SIG-M5 (cell line): ENCODE results near the gene IL22RA1.

Experiments used
- DNase-seq: peaks from one replicate; lab custom pipeline; 2025; lab: John Stamatoyannopoulos, UW

IL22RA1 gene

DNA sequence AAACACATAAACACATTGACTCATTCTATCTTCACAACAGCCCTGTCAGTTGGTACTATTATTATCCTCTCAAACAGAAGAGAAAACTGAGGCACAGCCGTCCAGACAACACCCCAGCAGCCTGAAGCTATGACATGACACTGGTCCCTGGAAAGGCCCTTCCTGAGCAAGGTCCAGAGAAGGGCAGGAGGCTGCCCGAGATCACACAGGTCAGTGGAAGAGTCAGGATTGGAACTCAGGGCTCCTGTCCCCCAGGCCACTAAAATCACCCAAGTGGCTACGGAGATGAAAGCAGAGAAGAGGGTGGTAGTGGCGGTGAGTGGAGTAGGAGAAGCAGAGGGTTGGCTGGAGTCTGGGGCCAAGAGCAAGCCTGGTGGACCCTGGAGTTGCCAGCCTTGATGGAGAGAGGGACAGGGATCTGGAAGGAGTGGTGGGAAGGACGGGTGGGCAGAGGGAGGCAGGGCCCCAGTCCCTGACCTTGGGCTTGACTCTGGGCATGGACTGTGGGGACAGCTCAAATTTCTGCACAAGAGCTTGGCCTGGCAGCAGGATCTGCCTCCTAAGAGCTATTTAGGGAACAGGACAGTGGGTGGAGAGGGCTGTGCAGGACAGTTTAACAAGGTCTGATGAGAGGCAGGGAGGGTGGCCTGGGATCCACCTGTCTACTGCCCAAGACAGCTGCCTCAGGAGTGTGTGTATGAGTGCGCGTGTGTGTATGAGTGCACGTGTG is 46.8 kb downstream of the IL22RA1 start:
- DNase-seq, result no peak

DNA sequence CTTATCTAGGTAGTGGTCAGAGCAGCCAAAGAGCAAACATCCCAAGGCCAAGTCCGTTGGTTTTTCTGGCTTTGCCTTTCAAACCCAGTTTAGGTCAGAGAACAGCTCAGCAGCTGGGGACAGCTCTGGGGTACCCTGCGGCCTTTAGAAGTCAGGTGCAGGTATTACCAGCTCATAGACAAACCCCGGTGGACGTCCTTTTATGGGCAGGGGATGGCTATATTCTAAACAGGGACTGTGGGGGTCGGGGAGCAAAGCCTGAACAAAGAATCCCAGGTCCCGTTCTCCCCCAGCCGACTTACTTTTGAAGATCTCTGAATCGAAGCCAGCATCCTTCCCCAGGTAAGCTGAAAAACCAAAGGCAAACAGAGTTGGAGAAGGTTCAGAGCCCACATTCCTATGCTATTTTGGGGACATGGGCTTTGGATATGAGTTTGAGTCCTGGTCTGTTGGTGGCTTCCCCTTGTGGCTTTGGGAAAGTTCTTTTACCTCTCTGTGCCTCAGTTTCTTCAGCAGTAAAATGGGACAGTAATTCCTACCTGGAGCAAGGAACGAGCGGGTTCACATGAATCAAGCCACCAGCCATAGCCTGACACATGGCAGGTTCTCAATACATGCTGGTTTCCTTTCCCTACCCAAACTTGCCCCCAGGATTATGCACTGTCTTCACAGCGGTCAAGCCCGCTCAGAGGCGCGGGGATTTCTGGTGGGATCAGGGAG is 47.6 kb downstream of the IL22RA1 start:
- no peak for DNase-seq

DNA sequence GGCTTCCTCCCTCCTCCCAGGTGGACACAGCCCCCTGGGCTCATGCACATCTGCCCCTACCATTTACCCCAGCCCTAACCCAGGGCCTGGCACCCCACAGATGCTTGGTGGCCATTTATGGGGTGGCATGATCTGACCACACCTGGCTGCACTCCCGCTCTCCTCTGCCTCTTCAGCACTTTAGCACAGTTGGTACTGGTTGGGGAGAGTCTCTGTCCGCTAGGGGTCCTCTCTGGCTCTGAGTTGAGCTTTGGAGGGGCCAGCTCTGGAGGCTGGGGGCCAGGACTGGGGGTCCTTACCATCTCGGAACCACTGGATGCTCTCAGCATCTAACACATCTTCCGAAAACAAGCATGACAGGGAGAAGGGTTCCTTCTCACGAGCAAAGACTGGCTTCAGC is 48.4 kb downstream of the IL22RA1 start:
- DNase-seq, result no peak

DNA sequence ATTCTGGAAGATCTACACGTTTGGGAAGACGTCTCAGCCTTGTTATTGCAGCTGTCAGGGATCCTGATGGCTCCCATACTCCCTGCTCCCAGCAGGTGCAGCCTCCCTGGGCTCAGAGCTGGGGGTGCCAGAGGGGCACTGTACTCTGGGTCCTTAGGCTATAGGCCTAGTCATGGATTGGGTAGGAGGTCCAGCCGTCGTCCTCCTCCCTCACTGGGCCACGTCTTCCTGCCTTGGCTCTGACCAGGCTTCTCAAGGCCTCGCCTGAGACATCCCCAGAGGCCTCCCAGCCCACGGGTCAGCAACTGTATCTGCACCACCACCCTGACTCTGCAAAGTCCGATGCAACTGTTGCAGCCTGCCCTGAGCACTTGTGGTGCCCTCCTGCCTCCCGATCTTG is 49.2 kb downstream of the IL22RA1 start:
- DNase-seq, result no peak

DNA sequence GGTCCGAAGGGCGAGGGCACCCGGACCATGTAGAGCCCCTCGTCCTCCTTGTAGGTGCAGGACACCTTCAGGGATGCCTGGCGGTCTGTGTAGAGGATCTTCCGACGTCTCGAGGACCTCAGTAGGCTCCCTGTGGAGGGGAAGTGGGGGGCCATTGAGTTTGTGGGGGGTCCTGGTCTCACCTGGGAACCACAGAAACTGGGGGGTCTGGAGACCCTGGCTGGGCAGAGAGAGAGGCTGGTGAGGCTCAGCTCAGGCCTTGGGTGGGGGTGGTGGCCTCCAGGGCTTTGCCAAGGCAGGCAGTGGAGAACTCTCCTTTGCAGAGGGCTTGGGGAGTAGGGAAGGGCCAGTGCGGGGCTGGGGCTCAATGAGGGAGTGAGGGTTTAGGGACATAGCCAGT is 50.0 kb downstream of the IL22RA1 start:
- no peak for DNase-seq

DNA sequence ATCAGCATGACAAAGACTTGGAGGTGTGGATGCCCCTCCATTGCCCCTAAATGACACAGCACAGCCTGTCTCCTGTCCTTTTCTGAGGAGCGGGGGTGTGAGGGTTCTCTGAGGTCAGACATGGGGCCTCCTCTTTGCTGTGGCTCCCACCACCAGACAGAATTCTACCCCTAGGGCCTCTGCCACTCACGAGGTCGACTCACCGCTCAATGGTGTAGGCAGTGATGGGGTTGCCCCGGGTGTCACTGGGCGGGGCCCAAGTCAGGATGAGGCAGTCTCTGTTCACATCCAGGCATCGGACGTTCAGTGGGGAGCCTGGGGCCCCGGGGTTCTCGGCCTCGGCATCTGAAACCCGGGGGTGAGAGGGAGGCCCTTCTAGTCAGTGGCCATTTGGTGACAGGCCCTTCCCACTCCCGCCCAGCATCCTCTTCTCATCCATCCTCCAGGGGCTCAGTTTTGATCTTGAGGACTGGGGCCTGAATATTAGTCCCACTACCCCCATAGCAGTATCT is 50.9 kb downstream of the IL22RA1 start:
- no peak for DNase-seq

DNA sequence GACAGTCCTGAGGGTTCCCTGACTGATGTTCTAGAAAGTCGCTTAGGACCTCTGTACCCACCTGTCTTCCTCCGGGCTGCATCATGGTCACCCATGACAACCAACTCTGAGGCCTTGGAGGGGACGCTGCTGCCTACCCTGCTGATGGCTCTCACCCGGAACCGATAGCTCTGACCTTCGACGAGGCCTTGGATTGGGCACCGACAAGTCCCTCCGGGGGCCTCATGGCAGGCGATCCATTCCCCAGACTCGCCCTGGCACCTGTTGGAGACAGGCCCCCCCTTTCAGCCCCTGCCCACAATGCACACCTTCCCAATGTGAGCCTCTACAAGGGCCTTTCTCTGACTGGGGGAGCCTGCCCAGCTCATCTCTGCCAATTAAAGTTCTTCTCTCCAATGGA is 52.2 kb downstream of the IL22RA1 start:
- DNase-seq, result no peak

DNA sequence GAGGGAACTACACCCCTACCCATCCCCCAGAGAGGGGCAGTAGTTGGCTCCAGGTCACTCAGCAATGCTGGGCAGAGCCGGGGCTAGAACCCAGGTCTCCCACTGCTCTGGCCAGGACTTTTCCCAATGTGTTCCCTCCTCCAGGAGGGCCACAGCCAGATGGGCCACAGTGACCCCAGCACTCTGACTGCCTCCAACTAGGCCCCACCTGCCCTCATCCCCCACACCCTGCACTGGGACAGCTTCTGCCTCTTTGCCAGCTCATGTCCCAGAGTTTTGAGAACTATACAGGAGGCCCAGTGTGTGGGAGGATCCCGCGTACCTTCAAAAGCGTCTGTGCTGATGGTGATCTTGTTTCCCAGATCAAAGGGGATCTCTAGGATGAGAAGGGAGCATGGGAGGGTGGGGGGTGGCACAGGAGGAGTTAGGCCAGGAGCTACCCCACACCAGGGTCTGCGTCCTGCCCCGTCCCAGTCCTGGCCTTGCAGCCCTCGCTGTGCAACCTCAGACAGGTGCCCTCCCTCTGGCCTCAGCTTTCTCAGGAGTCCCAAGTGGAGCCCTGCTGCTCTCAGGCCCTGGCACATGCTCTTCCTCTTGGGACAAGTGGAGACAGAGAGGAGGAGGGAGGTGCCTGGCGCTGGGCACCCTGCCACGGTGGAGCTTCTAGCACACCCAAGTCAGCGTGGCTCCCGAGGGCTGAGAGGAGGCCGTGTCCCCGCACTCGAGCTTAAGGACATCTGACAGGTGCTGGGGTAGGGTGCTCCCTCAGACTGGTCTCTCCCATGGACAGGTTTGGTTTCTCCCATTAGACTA is 53.0 kb downstream of the IL22RA1 start:
- no peak for DNase-seq

DNA sequence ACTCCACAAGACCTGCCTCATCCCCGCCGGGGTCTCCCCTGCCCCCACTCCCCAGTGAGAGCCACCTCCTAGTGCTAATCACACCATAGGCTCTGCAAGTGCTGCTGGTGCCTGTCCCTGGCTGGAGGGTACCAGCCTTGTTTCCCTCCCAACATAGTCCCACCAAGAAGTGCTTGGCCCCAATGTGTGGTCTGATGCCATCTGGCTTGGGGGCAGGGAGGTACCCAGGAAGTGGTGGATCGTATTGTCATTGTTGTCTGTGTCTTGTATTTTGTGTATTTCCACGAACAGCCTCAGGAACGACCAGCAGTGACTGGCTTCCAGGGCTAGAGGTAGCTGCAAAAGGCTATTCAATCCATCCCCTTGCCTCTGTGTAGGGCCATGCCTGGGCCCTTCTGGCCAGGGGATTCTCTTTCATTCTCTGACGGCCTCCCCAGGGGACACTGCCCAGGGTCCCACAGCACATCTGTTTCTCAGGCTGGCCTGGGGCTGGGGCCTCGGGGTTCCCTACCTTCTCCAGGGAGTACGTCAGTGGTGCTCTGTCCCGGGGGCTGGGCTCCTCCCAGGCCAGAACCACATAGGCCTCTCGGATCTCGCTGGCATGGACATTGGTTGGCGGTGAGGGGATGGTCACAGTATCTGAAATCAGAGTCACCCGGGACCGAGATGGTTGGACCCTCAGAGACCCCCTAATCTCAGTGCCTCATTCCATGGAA is 53.8 kb downstream of the IL22RA1 start:
- no peak for DNase-seq

DNA sequence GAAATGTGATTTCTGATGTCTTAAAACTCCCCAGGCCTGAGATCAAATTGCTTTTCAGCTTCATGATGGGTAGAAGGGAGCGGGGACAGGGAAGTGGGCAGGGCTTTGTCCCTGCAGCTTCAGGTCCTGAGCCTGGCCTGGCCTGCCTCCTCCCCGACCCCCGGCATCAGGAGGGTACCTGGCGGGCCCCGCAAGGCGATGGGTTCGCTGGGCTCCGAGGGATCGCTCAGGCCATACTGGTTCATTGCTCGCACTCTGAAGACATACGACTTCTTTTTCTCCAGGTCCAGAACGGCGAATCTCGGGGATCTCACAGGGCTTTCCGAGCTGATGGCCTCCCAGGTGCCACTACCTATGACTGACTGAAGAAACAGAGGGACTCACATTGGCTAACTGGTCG is 56.5 kb downstream of the IL22RA1 start:
- no peak for DNase-seq

DNA sequence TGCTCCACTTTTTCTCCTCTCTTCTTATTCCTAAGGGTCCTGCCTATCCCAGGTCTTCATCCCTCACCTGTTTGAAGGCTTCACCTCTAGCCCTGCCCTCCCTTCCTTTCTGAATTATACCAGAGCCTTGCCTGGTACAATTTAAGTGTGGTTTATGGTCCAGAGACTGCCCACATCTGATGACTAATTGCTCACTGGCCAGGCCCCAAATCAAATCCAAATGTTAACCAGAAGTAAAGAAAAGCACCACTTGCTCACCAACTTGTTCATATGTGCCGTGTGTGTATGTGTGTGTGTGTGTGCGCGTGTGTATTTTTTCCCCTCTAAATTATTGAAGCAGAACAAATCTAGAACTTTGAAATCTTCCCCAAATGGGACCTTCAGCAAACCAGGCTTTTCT is 57.4 kb downstream of the IL22RA1 start:
- DNase-seq, result no peak

DNA sequence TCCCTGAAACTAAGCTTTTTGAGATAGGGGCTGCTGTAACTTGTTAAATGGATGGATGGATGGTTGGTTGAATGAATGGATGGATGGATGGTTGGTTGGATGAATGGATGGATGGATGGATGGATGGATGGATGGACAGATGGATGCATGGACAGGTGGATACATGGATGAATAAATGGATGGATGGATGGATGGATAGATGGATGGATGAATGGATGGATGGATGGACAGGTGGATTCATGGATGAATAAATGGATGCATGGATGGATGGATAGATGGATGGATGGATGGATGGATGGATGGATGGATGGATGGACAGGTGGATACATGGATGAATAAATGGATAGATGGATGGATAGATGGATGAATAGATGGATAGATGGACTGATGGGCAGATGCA is 57.9 kb downstream of the IL22RA1 start:
- no peak for DNase-seq

DNA sequence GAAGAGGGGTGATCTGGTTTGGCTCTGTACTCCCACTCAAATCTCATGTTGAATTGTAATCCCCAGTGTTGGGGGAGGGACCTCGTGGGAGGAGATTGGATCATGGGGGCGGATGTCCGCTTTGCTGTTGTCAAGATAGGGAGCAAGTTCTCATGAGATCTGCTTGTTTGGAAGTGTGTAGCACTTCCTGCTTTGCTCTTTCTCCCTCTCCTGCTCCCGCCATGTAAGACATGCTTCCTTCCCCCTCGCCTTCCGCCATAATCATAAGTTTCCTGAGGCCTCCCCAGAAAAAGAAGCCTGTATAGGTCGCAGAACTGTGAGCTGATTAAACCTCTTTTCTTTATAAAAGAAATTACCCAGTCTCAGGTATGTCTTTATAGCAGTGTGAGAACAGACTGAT is 58.9 kb downstream of the IL22RA1 start:
- DNase-seq, result no peak

DNA sequence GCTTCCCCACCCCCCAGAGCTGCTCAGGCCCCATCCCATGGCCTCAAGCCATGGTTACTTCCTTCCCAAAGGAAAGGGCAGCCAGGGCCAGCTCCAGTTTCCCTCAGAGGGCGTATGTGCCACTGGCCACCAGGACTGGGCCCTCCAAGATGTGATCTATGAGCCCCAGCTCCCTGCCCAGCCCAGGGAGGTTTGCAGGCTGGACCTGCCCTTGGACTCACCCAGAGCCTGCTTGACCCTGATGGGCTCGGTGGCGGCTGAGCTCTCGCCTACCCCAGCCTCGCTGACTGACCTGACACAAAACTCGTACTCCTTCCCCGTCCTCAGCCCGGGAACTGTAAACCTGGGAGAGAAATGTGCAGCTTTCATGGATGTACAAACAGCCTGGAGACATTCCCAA is 60.6 kb downstream of the IL22RA1 start:
- DNase-seq, result no peak

DNA sequence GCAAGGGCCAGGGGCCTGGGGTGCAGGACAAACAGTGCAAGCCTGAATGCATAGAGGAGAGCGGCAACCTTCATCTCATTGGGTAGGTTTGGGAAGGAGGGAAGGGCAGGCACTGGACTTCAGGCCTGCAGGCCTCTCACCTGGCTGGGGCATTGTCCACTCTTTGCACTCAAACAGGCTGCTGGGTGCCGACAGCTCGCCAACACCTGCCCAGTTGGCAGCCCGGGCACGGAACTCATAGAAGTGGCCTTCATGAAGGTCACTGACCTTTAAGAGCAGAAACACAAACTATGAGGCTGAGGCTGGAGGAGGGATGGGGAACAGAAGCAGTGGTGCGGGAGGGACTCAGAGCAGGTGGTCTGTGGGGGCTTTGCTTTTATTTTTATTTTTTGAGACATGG is 61.8 kb downstream of the IL22RA1 start:
- no peak for DNase-seq

DNA sequence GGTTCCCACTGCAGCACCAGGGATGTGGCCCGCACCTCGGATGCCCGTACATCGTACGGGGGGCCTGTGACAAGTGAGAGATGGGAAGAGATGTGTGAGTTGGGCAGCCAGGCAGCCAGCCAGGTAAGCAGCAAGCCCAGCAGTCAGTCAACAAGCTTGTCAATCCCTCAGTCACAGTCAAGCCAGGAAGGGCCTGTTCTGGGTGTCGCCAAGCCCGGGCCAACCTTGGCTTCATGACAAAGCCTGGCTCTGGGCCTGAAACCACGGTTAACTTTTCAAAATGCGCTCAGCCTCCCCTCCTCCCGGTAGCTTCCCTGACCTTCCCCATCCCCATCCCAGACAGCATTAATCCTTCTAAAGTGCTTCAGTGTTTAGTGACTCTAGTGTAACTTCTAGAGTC is 62.8 kb downstream of the IL22RA1 start:
- no peak for DNase-seq

DNA sequence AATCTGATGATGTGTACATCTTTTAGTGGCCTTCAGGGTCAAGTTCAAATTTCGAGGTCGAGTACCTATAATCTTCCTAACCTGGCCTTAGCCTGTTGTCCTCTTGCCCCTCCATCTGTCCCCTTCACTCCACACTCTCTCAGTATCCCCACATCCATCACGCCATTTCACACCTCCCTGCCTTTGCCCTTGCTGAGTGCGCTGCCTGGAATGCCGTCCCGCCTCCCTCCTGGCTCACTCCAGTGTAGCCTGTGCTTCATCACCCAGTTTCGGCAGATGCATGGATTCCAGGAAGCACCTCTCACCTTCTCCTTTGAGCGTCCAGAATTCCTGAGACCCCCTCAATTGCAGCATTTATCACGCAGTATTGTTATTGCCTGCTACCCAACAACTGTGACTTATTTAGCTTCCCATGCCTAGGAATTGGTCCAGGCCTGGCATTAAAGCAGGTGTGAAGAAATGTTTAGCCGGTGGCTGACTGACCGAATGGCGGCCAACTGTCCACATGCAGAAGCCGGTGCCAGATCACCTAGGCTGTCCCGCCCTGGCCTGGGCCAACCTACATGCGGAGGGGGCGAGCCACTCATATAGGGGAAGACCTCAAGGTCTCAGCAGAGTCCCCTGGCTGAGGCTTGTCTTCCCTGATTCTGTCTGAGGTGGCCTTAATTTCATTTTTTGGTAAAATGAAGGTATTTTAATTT is 65.5 kb downstream of the IL22RA1 start:
- no peak for DNase-seq

DNA sequence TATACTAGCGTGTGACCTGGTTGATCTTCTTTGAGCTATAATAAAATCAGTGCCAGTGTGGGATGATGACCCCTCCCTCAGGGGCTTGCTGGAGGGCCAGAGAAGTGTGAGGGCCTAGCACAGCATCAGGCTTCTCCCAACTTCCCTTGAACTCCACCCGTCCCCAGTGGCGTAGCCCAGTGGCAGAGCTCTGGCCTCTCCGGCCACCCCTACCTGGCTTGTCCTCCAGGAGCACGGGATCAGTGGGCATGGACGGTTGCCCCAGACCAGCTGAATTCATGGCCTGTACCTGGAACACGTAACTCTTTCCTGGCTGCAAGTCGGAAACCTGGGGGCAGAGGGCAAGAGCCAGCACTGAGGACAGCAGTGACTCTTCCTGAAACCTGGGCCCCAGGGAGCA is 67.0 kb downstream of the IL22RA1 start:
- DNase-seq, result no peak

DNA sequence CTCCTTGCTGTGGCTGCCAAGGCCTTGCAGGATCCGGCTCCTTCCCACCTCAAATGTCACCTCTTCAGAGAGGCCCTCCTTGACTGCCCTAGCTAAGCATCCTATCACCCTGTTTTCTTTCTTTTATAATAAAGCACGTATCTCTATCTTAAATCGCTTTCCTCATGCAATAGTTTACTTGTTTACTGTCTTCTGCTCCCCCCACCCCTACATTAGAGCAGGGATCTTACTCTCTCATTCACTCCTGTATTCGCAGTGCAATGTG is 67.4 kb downstream of the IL22RA1 start:
- no peak for DNase-seq

DNA sequence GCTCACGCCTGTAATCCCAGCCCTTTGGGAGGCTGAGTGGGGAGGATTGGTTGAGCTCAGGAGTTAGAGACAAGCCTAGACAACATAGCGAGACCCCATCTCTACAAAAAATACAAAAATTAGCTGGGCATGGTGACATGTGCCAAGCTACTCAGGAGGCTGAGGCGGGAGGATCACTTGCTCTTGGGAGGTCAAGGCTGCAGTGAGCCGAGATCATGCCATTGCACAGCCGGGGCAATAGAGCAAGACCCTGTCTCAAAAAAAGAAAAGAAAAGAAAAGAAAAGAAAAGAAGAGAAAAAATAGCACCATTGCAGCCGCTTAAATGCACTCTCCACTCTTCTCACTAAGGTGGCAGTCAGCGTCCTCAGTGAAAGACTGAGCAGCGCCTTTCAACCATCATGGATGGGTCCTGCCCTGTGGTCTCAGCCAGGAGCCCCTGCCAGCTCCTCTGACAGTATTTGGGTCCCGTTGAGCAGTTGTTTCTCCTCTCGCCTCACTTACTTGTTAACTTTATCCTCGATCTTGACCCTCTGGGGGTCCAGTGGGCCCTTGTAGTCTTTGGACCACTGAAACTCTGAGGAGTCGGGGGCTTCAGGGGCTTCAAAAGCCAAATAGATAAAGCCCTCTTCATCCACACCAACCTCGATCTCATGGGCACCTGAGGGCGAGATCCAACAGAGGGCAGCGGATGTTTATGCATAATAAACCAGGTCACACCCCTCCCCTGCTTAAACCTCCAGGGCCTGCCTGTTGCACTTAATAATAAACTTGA is 67.9 kb downstream of the IL22RA1 start:
- no peak for DNase-seq

DNA sequence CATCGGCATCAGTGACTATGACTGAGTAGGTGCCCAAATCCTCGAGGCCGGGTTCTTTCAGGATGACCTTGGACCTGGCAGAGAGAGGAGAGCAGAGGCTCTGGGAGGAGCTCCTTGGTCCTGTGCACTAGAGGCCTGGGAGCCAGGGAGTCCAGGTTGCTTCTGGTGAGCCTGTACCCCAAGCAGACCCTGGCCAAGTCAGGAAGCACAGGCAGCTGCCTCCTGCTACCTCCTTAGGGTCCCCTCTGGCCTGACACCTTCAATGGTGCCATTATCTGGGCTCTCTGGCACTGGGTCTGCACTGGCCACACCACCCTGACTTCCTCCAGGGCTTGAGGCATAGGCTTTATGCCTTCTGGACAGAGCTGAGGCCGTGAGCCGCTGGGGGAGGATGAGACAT is 68.7 kb downstream of the IL22RA1 start:
- no peak for DNase-seq
